Stimulated activated CD8-positive, alpha-beta memory T cell treated with anti-CD3 and anti-CD28 coated beads, Interleukin-7, amount 100 ng/mL, for 48 hours (primary cell): ENCODE measurements around the gene RHOD.
A peak's percentile ranks its signal among the peaks of the same experiment; 100 is the strongest.

Experiments used
- DNase-seq, 2 donors: peaks; one replicate each; pipeline ENCODE4 v3.0.0-alpha.2; 2020; ENCODE audit warnings: low read depth in 1 of 2; ENCODE audit errors: extremely low read depth in 1 of 2

RHOD gene, protein sequence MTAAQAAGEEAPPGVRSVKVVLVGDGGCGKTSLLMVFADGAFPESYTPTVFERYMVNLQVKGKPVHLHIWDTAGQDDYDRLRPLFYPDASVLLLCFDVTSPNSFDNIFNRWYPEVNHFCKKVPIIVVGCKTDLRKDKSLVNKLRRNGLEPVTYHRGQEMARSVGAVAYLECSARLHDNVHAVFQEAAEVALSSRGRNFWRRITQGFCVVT

GRCh38 chr11:67056267-67057204, at the start of gene RHOD:
RHOD (plus strand) TSS chr11:67056847; CDS start chr11:67056903, 56 bp downstream.
- DNase-seq: no peak

DNA sequence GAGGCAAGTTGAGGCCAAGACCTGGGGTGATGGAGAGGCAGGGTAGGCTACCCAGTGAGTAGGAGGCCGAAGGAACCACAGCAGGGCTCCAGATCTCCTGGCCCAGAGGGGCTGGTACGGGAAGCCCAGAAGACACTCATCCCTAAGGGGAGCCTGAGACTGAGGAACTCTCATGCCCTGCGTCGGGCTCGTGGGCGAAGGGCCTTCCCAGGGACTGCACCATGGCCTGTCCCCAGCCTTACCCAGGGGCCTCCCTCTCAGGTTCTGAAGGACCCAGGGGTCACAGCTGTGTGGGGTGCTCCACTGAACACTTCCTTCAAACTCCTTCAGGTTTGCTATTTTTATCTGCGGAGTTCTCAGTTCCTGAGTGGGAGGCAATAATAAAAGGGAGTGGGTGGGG, 49.5 kb upstream of the RHOD start:
- no peak for DNase-seq

DNA sequence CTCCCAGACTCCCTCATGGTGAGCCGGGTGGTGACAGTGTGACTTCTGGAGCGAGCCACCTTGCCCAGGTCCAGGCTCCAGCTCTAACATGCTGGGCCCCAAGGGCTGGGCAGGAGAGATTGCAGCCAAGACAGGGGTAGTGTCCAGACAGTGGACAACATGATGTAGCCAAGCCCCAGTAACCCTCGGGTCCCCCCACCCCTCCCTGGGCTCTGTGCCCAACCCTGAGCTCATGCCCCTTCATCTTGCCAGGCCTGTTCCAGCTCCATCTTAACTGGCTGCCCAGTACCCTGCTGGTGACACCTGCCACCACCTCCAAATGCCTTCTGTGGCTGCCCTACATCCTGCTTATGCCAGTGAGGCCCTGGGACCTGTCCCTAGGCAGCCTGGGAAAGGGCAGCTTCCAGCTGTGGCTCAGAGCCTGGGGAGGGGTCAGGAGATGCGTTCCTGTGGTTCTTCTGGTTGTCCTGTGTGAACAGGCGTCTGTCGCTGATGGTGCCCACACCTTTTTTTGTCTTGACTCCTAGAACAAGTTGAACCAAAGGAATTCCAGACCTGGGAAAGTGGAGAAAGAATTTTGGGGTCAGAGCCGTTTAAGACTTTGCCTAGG, 46.2 kb upstream of the RHOD start:
- no peak for DNase-seq

- DNase-seq: no peak
Measured at GRCh38 chr11:67013511-67014045, 43.1 kb upstream of the RHOD start.

- no peak for DNase-seq
Measured at GRCh38 chr11:67014343-67014742, 42.3 kb upstream of the RHOD start.

GRCh38 chr11:67015048-67015447, 41.6 kb upstream of the RHOD start:
- no peak for DNase-seq

- DNase-seq: no peak
Measured at GRCh38 chr11:67016550-67016949, 40.1 kb upstream of the RHOD start.

DNA sequence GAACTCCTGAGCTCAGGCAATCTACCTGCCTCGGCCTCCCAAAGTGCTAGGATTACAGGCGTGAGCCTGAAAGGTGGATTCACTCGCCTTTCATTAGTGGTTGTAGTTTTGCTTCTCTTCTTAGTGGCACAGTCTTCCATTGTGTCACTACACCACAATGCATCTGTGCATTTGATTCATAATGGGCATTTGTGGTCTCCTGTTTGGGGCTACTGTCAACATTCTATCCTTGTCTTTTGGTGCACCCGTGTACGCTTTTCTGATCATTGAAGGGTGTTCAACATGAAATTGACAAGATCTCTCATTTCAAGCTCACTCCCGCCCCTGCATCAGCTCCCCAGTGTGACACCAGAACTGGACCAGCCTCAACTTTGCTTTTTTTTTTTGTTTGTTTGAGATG, 35.7 kb upstream of the RHOD start:
- no peak for DNase-seq

GRCh38 chr11:67022341-67022933, 34.2 kb upstream of the RHOD start:
- DNase-seq: no peak

DNA sequence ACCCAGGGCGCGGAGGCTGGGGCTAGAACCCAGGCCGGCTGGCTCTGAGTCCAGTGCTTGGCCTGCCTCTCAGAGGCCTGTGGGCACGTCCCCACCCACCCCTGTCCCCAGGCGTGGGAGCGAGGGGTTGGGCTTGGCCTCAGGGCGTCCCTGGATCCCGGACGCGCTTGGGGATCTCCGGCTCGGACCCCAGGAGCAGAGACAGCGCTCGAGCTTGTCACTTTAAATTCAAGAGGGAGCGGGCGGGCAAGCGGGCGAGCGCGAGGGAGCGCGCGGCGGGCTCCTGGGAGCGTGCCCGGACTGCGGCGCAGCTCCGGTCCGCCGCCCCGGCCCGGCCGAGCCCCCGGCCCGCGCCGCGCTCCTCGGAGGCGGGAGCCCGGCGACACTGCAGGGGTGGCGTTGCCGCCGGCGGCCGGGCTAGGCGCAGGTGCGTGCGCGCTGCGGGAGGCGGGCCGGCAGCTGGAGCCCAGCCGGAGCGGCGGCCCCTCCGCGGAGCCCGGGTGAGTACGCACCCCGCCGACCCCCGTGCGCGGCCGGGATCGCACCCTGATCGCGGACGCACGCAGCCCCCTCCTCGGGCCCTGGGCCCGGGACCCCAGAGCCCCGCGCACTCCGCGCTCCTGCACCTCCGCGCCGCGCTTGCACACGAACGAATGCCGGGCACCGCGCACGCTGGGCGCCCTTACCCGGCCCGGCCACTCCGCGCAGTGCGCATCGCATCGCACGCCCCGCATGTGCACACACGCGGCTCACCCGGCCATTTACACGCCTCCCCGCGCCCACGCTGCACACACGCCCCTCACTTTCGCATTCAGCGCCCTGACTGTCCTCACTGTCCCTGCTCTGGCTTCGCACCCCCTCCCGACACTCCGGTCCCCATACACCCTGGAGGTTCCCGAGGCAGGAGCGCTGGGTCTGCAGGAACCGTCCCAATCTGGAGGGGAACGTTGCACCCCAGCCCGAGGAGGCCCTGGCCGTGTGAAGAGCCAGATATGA, 33.4 kb upstream of the RHOD start, which contains the start of gene SYT12:
TSS of gene SYT12 (plus strand) at position 174 of the 996 bp plus-strand sequence. CDS start 7,011 bp downstream, outside the sequence.
- DNase-seq: no peak

GRCh38 chr11:67023957-67024353, 32.7 kb upstream of the RHOD start:
- DNase-seq: no peak

GRCh38 chr11:67024410-67024809, 32.2 kb upstream of the RHOD start:
- DNase-seq: peak in 1 of 2 donors; percentile 15

GRCh38 chr11:67024966-67025365, 31.7 kb upstream of the RHOD start:
- DNase-seq: no peak

GRCh38 chr11:67025750-67026149, 30.9 kb upstream of the RHOD start:
- no peak for DNase-seq

DNA sequence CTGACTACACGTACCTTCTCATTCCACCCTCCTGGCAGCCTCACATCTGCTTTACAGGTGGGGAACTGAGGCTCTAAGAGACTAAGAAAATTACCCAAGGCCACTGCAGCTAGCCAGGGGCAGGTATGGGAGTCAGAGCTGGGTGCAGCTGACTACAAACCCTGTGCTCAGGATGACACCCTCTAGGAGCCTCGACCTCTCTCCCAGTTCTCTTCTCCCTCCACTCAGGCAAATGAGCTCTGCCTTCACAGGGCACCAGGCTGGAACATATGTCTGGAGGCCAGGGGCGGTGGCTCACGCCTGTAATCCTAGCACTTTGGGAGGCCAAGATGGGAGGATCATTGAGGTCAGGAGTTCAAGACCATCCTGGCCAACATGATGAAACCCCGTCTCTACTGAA, 29.7 kb upstream of the RHOD start:
- DNase-seq: no peak

DNA sequence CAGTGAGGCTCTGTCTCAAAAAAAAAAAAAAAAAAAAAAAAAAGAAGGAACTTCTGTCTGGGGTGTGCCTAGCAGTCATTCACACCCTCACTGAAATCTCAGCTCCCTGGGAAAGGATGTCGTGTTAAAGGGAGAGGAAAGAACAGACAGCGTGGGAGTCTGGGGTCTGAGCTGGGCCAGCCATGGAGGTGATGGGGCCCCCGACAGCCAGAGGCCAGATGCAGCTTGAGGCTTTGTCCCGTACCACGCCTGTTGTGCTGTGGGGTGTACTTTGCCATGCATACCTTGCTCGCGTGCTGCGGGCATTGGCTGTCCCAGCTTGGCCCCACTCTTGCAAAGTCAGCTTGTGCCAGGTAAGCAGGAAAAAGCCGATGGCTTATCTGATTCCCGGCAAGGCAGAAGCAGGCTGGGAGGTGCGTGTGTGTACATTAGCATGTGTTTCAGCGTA, 29.1 kb upstream of the RHOD start:
- no peak for DNase-seq

DNA sequence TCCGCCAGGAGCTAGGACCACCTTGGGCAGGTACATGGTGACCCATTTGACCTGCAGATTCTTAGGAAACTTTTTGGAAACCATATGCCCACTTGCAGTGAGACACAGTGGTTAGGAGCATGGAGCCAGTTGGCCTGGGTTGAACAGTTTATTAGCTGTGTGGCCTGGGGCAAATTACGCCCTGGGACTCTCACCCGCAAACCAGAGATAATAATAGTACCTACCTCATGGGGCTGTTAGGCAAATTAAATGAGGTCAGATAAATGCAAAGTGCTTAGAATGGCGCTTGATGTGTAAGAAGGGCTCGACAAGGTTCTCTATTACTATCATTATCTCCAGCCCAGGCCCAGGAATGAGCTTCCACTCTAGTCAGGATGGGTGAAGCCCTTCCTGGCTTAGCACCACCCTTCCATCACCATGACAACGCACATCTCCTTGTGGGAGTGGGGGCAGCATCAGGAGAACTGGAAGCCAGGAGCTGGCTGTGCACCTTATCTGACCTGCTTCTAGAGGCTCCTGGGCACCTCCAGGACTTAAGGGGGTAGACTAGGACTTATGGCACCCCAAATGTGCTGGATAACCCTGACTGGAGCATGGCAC, 28.6 kb upstream of the RHOD start:
- DNase-seq: no peak

GRCh38 chr11:67029146-67029545, 27.5 kb upstream of the RHOD start:
- no peak for DNase-seq

GRCh38 chr11:67030976-67031375, 25.7 kb upstream of the RHOD start:
- DNase-seq: no peak
